HepG2 (cell line): ENCODE data around the gene KCNMA1.

ENCODE experiments used
- CREB1 ChIP-seq, 2 experiments: fragments of 450-650 bp in 1 of 2; IDR thresholded peaks; 2 replicates each; pipeline ENCODE4 v1.6.1; 2016 to 2017; ENCODE audit warnings: control low read depth in 1 of 2, mild to moderate bottlenecking in 1 of 2, missing compliant biosample characterization in 1 of 2, missing genetic modification characterization in 1 of 2
- FOXA1 ChIP-seq, 2 experiments: fragments of 450-650 bp in 1 of 2; sonication (generic) in 1 of 2; formaldehyde crosslinking in 1 of 2; IDR thresholded peaks; 2 replicates each; pipeline versions ENCODE4 v1.4.0 to v1.6.1; 2016 to 2020; ENCODE audit warnings: missing genetic modification reagents in 1 of 2
- JUND ChIP-seq: sonication (generic); formaldehyde crosslinking; IDR thresholded peaks from 2 replicates; pipeline ENCODE4 v1.8.0; 2022; ENCODE audit warnings: mild to moderate bottlenecking, missing genetic modification reagents
- POLR2A ChIP-seq, 2 experiments: IDR thresholded peaks; 2 replicates each; pipeline ENCODE4 v1.6.1; 2011; ENCODE audit warnings: low read depth in 2 of 2, low read length in 2 of 2, mild to moderate bottlenecking in 1 of 2, moderate library complexity in 1 of 2; ENCODE audit not compliant: insufficient read depth in 1 of 2
- ZNF598 ChIP-seq: sonication (generic); formaldehyde crosslinking; IDR thresholded peaks from 2 replicates; pipeline ENCODE4 v1.5.1; 2020; ENCODE audit warnings: mild to moderate bottlenecking, missing genetic modification reagents, borderline replicate concordance
- ZNF670 ChIP-seq: sonication (generic); formaldehyde crosslinking; IDR thresholded peaks from 2 replicates; pipeline ENCODE4 v1.8.0; 2022; ENCODE audit warnings: mild to moderate bottlenecking, missing genetic modification reagents, borderline replicate concordance
- ZNF737 ChIP-seq: sonication (generic); formaldehyde crosslinking; IDR thresholded peaks from 2 replicates; pipeline ENCODE4 v1.5.0; 2020; ENCODE audit warnings: missing genetic modification reagents, mild to moderate bottlenecking, borderline replicate concordance
- TF ChIP-seq, protein P1 (sequence below): sonication (generic); formaldehyde crosslinking; IDR thresholded peaks from 2 replicates; pipeline ENCODE4 v1.4.0; 2020; ENCODE audit warnings: missing genetic modification reagents
- TF ChIP-seq, protein P2 (sequence below): IDR thresholded peaks from 2 replicates; pipeline ENCODE4 v1.6.1; 2016; ENCODE audit warnings: low read depth, missing genetic modification reagents, missing compliant biosample characterization
- TF ChIP-seq, protein P3 (sequence below): sonication (generic); formaldehyde crosslinking; IDR thresholded peaks from 2 replicates; pipeline ENCODE4 v1.8.0; 2022; ENCODE audit warnings: low read depth, missing genetic modification reagents
- TF ChIP-seq, protein P4 (sequence below): sonication (generic); formaldehyde crosslinking; IDR thresholded peaks from 2 replicates; pipeline ENCODE4 v1.5.0; 2020; ENCODE audit warnings: mild to moderate bottlenecking, missing genetic modification reagents, moderate library complexity
- TF ChIP-seq, protein P5 (sequence below): sonication (generic); formaldehyde crosslinking; IDR thresholded peaks from 2 replicates; pipeline ENCODE4 v1.9.0; 2021; ENCODE audit warnings: missing genetic modification reagents, mild to moderate bottlenecking, borderline replicate concordance

DNA sequence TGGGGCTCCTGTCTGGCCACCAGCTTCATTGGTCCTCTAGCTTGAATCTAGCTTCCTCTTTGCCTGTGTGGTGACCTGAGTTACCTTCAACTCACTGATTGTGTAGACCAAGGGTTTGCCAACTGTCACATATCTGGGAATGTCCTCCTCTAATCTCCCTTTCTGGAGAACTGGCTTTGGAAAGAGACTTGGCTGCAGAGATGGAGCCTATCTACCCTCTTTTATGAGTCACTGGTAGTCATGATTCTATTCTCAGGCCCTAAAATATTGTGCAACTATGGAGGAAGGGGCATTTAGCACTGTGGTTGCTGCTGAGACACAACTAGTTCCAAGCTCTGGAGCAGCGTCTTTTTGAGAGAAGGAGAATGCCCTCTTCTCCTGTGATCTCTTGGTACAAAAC is 691.3 kb downstream of the KCNMA1 start:
- no peak for TF ChIP-seq ZNF598 (CRISPR knock-in tag)
- TF ChIP-seq ZNF670 (CRISPR knock-in tag) = no peak
- no peak for TF ChIP-seq ZNF737
- TF ChIP-seq, protein P1, sequence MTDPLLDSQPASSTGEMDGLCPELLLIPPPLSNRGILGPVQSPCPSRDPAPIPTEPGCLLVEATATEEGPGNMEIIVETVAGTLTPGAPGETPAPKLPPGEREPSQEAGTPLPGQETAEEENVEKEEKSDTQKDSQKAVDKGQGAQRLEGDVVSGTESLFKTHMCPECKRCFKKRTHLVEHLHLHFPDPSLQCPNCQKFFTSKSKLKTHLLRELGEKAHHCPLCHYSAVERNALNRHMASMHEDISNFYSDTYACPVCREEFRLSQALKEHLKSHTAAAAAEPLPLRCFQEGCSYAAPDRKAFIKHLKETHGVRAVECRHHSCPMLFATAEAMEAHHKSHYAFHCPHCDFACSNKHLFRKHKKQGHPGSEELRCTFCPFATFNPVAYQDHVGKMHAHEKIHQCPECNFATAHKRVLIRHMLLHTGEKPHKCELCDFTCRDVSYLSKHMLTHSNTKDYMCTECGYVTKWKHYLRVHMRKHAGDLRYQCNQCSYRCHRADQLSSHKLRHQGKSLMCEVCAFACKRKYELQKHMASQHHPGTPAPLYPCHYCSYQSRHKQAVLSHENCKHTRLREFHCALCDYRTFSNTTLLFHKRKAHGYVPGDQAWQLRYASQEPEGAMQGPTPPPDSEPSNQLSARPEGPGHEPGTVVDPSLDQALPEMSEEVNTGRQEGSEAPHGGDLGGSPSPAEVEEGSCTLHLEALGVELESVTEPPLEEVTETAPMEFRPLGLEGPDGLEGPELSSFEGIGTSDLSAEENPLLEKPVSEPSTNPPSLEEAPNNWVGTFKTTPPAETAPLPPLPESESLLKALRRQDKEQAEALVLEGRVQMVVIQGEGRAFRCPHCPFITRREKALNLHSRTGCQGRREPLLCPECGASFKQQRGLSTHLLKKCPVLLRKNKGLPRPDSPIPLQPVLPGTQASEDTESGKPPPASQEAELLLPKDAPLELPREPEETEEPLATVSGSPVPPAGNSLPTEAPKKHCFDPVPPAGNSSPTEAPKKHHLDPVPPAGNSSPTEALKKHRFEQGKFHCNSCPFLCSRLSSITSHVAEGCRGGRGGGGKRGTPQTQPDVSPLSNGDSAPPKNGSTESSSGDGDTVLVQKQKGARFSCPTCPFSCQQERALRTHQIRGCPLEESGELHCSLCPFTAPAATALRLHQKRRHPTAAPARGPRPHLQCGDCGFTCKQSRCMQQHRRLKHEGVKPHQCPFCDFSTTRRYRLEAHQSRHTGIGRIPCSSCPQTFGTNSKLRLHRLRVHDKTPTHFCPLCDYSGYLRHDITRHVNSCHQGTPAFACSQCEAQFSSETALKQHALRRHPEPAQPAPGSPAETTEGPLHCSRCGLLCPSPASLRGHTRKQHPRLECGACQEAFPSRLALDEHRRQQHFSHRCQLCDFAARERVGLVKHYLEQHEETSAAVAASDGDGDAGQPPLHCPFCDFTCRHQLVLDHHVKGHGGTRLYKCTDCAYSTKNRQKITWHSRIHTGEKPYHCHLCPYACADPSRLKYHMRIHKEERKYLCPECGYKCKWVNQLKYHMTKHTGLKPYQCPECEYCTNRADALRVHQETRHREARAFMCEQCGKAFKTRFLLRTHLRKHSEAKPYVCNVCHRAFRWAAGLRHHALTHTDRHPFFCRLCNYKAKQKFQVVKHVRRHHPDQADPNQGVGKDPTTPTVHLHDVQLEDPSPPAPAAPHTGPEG (CRISPR knock-in tag) = no peak
- TF ChIP-seq, protein P2, sequence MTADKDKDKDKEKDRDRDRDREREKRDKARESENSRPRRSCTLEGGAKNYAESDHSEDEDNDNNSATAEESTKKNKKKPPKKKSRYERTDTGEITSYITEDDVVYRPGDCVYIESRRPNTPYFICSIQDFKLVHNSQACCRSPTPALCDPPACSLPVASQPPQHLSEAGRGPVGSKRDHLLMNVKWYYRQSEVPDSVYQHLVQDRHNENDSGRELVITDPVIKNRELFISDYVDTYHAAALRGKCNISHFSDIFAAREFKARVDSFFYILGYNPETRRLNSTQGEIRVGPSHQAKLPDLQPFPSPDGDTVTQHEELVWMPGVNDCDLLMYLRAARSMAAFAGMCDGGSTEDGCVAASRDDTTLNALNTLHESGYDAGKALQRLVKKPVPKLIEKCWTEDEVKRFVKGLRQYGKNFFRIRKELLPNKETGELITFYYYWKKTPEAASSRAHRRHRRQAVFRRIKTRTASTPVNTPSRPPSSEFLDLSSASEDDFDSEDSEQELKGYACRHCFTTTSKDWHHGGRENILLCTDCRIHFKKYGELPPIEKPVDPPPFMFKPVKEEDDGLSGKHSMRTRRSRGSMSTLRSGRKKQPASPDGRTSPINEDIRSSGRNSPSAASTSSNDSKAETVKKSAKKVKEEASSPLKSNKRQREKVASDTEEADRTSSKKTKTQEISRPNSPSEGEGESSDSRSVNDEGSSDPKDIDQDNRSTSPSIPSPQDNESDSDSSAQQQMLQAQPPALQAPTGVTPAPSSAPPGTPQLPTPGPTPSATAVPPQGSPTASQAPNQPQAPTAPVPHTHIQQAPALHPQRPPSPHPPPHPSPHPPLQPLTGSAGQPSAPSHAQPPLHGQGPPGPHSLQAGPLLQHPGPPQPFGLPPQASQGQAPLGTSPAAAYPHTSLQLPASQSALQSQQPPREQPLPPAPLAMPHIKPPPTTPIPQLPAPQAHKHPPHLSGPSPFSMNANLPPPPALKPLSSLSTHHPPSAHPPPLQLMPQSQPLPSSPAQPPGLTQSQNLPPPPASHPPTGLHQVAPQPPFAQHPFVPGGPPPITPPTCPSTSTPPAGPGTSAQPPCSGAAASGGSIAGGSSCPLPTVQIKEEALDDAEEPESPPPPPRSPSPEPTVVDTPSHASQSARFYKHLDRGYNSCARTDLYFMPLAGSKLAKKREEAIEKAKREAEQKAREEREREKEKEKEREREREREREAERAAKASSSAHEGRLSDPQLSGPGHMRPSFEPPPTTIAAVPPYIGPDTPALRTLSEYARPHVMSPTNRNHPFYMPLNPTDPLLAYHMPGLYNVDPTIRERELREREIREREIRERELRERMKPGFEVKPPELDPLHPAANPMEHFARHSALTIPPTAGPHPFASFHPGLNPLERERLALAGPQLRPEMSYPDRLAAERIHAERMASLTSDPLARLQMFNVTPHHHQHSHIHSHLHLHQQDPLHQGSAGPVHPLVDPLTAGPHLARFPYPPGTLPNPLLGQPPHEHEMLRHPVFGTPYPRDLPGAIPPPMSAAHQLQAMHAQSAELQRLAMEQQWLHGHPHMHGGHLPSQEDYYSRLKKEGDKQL (CRISPR knock-in tag) = no peak
- TF ChIP-seq, protein P3, sequence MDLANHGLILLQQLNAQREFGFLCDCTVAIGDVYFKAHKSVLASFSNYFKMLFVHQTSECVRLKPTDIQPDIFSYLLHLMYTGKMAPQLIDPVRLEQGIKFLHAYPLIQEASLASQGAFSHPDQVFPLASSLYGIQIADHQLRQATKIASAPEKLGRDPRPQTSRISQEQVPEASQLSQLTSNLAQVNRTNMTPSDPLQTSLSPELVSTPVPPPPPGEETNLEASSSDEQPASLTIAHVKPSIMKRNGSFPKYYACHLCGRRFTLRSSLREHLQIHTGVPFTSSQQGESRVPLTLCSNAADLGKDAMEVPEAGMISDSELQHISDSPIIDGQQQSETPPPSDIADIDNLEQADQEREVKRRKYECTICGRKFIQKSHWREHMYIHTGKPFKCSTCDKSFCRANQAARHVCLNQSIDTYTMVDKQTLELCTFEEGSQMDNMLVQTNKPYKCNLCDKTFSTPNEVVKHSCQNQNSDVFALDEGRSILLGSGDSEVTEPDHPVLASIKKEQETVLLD (CRISPR knock-in tag) = no peak
- TF ChIP-seq JUND (CRISPR knock-in tag) = no peak
- TF ChIP-seq POLR2A (IDR thresholded peaks at IDR 0.05; ENCODE audit: insufficient read depth in 1 of 2, low read depth in 2 of 2, low read length in 2 of 2) = no peak
- TF ChIP-seq, protein P4, sequence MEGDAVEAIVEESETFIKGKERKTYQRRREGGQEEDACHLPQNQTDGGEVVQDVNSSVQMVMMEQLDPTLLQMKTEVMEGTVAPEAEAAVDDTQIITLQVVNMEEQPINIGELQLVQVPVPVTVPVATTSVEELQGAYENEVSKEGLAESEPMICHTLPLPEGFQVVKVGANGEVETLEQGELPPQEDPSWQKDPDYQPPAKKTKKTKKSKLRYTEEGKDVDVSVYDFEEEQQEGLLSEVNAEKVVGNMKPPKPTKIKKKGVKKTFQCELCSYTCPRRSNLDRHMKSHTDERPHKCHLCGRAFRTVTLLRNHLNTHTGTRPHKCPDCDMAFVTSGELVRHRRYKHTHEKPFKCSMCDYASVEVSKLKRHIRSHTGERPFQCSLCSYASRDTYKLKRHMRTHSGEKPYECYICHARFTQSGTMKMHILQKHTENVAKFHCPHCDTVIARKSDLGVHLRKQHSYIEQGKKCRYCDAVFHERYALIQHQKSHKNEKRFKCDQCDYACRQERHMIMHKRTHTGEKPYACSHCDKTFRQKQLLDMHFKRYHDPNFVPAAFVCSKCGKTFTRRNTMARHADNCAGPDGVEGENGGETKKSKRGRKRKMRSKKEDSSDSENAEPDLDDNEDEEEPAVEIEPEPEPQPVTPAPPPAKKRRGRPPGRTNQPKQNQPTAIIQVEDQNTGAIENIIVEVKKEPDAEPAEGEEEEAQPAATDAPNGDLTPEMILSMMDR = no peak
- TF ChIP-seq FOXA1 (IDR thresholded peaks at IDR 0.05) = no peak
- TF ChIP-seq FOXA1 (CRISPR knock-in tag; IDR thresholded peaks at IDR 0.05) = no peak
- TF ChIP-seq, protein P5, sequence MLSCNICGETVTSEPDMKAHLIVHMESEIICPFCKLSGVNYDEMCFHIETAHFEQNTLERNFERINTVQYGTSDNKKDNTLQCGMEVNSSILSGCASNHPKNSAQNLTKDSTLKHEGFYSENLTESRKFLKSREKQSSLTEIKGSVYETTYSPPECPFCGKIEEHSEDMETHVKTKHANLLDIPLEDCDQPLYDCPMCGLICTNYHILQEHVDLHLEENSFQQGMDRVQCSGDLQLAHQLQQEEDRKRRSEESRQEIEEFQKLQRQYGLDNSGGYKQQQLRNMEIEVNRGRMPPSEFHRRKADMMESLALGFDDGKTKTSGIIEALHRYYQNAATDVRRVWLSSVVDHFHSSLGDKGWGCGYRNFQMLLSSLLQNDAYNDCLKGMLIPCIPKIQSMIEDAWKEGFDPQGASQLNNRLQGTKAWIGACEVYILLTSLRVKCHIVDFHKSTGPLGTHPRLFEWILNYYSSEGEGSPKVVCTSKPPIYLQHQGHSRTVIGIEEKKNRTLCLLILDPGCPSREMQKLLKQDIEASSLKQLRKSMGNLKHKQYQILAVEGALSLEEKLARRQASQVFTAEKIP = no peak
- no peak for TF ChIP-seq CREB1 (IDR thresholded peaks at IDR 0.05)
- no peak for TF ChIP-seq CREB1 (CRISPR knock-in tag; IDR thresholded peaks at IDR 0.05)
